ENCODE measurements around the gene TP53INP2. TPM values are rescaled to one million over a fixed set of nuclear protein-coding genes. Genes with fewer than 3 reads are reported as not detected.

Gene TP53INP2
- total and polyA plus RNA-seq, 2 of the 13 experiments (the other 11 are each of a cell fraction or from before 2014, with no cell fraction given) = 5.2 to 18.8 TPM

DNA sequence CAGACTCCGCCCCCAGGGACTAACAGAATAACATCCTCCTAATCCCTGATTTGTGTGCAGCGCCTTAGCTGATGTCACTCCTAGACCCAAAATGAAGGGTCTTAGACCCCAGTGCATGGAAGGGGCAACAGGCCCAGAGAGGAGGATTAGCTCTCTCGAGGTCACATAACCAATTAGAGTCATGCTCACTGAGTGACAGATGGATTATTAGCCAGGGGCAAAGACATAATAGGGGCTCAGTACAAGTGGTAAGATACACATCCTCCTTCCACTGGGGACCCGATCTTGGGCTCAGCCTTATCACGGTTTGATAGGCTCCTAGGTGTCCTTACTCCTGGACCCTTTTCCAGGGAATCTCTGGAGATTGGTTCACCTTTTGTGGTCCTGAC lies 858 bp downstream of the TP53INP2 start (continued):
- 0 out of 4 replicates have a peak, but pooled peaks of 1 of the 2 experiments have one; percentile 12 for TF ChIP-seq HMGXB4 (CRISPR knock-in tag; IDR thresholded peaks at IDR 0.05; ENCODE audit: borderline replicate concordance in 1 of 2, low read depth in 1 of 2)
- no peak for TF ChIP-seq RORA (CRISPR knock-in tag; IDR thresholded peaks at IDR 0.05)
- TF ChIP-seq, protein P1, sequence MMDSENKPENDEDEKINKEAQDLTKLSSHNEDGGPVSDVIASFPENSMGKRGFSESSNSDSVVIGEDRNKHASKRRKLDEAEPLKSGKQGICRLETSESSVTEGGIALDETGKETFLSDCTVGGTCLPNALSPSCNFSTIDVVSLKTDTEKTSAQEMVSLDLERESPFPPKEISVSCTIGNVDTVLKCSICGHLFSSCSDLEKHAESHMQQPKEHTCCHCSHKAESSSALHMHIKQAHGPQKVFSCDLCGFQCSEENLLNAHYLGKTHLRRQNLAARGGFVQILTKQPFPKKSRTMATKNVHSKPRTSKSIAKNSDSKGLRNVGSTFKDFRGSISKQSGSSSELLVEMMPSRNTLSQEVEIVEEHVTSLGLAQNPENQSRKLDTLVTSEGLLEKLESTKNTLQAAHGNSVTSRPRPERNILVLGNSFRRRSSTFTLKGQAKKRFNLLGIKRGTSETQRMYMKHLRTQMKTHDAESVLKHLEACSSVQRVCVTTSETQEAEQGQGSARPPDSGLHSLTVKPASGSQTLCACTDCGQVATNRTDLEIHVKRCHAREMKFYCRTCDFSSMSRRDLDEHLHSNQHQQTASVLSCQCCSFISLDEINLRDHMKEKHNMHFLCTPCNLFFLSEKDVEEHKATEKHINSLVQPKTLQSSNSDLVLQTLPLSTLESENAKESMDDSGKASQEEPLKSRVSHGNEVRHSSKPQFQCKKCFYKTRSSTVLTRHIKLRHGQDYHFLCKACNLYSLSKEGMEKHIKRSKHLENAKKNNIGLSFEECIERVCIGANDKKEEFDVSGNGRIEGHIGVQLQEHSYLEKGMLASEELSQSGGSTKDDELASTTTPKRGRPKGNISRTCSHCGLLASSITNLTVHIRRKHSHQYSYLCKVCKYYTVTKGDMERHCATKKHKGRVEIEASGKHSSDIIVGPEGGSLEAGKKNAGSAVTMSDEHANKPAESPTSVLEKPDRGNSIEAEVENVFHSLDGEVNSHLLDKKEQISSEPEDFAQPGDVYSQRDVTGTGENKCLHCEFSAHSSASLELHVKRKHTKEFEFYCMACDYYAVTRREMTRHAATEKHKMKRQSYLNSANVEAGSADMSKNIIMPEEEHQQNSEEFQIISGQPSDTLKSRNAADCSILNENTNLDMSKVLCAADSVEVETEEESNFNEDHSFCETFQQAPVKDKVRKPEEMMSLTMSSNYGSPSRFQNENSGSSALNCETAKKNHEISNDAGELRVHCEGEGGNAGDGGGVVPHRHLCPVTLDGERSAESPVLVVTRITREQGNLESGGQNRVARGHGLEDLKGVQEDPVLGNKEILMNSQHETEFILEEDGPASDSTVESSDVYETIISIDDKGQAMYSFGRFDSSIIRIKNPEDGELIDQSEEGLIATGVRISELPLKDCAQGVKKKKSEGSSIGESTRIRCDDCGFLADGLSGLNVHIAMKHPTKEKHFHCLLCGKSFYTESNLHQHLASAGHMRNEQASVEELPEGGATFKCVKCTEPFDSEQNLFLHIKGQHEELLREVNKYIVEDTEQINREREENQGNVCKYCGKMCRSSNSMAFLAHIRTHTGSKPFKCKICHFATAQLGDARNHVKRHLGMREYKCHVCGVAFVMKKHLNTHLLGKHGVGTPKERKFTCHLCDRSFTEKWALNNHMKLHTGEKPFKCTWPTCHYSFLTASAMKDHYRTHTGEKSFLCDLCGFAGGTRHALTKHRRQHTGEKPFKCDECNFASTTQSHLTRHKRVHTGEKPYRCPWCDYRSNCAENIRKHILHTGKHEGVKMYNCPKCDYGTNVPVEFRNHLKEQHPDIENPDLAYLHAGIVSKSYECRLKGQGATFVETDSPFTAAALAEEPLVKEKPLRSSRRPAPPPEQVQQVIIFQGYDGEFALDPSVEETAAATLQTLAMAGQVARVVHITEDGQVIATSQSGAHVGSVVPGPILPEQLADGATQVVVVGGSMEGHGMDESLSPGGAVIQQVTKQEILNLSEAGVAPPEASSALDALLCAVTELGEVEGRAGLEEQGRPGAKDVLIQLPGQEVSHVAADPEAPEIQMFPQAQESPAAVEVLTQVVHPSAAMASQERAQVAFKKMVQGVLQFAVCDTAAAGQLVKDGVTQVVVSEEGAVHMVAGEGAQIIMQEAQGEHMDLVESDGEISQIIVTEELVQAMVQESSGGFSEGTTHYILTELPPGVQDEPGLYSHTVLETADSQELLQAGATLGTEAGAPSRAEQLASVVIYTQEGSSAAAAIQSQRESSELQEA (CRISPR knock-in tag; IDR thresholded peaks at IDR 0.05; ENCODE audit: not compliant biosample characterization) = peak; percentile 23
- peak; percentile 78; the same call in 1 of the 2 replicates for TF ChIP-seq ZNF567 (CRISPR knock-in tag; IDR thresholded peaks at IDR 0.05; ENCODE audit: borderline replicate concordance)
- no peak for TF ChIP-seq NONO (IDR thresholded peaks at IDR 0.05)
- TF ChIP-seq NONO (CRISPR knock-in tag; conservative IDR thresholded peaks at IDR 0.05) = peak; percentile 61; the same call in 1 of the 2 replicates
- no peak for TF ChIP-seq HCFC1 (IDR thresholded peaks at IDR 0.05; ENCODE audit: low read depth, low read length)
- TF ChIP-seq ZNF317 (CRISPR knock-in tag; IDR thresholded peaks at IDR 0.05) = peak; percentile 41; the same call in 1 of the 2 replicates
- 0 out of 2 replicates have a peak, but pooled peaks have one; percentile 58 for TF ChIP-seq HOXD1 (CRISPR knock-in tag; IDR thresholded peaks at IDR 0.05)
- 0 out of 2 replicates have a peak, but pooled peaks have one; percentile 4 for TF ChIP-seq CHD2 (IDR thresholded peaks at IDR 0.05; ENCODE audit: low read depth, low read length)
- TF ChIP-seq SOX6 (IDR thresholded peaks at IDR 0.05) = no peak
- peak; percentile 56 for TF ChIP-seq SOX6 (CRISPR knock-in tag; IDR thresholded peaks at IDR 0.05)
- TF ChIP-seq ZSCAN12 (CRISPR knock-in tag; IDR thresholded peaks at IDR 0.05) = no peak
- no peak for TF ChIP-seq ZBTB20 (CRISPR knock-in tag; IDR thresholded peaks at IDR 0.05; ENCODE audit: borderline replicate concordance, low read depth)
- peak; percentile 76; the same call in 1 of the 2 replicates for TF ChIP-seq ZNF296 (CRISPR knock-in tag; conservative IDR thresholded peaks at IDR 0.05)
- TF ChIP-seq KLF6 (CRISPR knock-in tag; IDR thresholded peaks at IDR 0.05) = 0 out of 2 replicates have a peak, but pooled peaks have one; percentile 7
